Daoy (cell line): Measurements from ENCODE around the gene NTSR2. TPM values are rescaled to one million over a fixed set of nuclear protein-coding genes. Genes with fewer than 3 reads are reported as not detected.
"Not testable (repeated sequence)": the region's sequence is repeated elsewhere in the genome, so short reads cannot be mapped to it uniquely, and the experiment has no call there.

ENCODE experiments used
- DNase-seq: peaks from one replicate; pipeline ENCODE4 v3.0.0-alpha.2; 2015; ENCODE audit warnings: low read depth
- total RNA-seq: library from RNA; depleted of rRNA; stranded (reverse); fragments of >200 nt; shearing (Covaris generic); gene quantifications from 2 replicates; pipeline ENCODE4 v1.2.3, GENCODE V29; 2014

Gene NTSR2
- total RNA-seq, 1 experiment from 2014 or later, result not detected

DNA sequence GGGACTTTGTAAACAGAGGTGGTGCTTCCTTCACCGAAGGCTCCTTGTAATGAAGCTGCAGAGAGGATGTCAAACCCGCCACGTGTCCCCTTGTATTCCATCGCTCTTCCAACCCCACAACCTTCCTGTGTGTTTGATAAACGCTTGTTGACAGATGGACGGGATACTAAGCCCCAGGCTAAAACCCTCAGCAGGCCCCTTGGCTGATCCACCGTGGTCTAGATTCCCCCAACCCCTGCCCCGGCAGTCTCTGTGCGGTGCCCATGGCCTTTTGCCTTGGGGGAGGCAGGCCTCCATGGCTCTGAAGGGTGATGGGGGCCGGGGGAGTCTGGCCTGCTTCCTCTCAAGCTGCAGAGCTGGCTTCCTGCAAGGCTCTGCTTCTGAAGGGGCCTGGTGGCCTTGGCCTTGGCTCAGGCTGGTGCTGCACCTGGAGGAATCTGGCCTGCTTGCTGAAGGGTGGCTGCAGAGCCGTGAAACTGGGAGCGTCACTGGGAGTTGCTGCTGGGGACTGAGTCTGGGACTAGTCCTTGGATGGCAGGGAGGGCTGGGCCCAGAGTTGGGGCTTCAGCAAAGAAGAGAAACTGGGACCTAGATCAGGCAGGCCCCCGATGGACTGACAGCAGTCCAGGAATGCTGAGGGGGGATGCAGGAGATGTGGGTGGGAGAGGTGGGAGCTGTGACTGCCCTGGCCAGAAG is 9.6 kb upstream of the NTSR2 start:
- no peak for DNase-seq

DNA sequence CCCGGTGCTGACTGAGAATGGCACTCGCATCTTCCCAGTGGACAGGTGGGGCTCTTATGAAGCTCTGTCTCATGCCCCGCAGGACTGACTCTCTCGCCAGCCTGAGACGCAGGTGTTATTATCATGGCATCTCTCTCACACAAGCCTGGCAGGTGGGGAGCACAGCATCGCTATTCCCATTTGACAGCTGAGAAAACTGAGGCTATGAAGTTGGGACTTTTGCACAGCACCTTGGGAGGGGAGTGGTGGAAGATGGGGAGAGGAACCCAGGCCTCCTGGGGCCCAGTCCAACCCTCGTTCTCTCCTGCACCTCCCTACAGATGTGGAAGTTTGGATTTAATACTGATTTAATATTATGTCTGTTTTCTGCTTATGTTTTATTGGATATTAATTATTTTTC is 9.0 kb upstream of the NTSR2 start:
- DNase-seq, result no peak

DNA sequence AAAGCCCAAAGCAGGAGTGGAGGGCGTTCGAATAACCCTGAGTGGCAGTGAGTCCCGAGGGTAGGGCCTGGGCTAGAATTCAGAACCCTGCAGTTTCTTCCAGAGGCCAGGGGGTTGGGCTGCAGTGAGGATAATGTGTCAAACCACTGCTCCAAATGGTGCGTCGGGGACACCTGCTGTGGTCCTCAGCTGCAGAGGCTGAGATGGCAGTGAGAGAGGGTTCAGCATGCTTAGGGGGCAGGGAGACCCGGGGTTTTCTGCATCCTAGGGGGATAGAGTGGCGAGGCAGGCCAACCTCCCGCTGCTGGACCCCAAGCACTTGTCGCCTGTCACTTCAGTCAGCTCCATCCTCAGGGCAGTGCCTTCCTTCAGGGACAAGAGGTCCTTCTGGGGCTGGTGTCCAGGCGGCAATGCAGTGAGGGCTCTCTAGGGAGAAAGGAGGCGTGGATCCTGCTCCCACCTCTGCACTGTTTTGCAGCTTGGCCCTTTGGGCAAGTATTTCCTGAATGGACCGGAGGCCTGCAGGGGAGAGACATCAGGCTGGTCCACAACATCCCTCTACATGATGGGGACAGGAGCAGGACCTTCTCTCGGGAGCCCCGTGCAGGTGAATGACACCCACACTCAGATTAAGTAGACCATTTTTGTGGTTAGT is 8.4 kb upstream of the NTSR2 start:
- no peak for DNase-seq

DNA sequence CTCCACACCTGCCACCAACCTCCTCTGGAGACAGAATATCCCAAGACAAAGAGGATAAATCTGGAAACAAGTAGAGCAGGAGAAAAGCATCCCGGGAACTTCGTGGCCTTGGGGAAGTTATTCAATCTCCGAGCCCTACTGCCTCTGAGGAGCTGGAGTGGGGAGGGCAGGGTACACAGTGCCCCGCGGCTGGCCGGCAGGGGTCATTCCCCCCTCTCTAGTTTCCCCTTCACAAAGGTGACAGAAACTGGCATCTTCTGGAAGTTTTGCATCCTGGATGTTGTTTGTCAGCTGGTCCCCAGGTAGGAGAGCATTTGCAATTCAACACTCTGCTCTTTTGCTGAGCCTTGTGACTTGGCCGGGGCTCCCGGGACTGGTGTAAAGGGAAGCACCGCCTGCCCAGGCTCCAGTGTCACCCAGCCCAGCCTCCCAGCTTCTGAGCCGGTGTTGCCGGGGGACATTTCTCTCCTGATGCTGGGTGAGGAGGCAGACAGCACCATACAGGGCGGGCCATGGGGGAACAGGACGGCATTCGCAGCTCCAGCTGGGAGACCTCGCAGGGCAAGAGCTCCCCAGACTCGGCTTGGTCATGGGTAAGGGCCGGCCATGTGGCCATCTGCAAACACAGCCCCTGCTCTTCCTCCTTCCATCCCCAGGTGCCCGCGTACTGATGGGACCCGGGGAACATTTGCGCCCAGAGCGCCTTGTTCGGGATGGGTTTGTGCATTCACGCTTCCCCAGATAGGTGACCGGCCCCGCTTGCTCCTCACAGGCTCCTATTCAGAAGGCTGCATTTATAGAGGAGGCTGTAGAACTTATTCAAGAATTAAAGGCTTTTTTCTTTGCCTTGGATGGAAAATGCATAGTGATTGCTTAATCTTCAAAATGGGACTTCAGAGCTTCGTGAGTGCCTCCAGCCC is 7.4 kb upstream of the NTSR2 start:
- DNase-seq, result no peak

DNA sequence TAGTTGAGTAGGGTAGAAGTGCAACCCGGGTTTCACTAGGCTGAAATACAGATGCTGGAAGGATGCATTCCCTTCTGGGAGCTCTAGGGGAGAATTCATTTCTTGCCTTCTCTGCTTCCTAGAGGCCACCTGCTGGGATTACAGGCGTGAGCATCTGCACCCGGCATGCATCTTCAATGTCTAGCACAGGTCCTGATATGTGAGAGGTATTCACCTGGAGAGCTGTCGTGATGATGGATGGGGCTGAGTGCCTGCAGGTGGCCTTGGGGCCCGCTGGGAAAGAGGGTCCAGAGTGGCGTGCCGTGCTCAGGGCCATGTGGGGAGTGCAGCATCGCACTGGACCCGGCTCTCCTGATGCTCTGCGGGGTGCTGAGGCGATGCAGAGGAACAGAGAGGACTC is 6.6 kb upstream of the NTSR2 start:
- DNase-seq, result no peak

DNA sequence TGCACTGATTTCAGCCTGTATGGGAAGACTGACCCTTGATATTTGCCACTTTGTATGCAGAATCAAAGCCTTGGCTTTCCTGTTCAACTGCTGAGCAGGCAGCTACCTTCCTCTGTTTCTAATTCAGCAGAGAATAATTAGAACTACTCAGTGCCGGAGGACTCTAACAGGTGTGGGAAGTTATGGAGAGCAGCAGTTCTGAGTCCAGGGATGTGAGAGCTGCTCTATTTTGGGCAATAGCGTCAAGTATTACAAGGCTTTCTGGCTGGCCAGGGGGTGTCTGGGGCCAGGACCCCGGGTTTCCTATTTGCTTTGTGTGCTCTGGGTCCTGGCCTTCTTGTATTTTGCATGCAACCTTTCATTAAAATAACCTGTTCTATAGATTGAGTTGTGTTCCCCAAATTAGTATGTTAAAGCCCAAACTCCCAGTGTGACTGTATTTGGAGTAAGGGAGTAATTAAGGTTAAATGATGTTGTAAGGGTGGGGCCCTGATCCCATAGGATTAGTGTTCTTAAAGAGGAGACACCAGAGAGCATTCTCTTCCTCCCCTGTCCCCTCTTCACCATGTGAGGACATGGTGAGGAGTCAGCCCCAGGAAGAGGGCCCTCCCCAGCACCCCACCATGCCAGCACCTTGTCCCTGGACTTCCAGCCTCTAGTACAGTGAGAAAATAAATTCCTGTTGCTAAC is 5.6 kb upstream of the NTSR2 start:
- DNase-seq, result no peak

DNA sequence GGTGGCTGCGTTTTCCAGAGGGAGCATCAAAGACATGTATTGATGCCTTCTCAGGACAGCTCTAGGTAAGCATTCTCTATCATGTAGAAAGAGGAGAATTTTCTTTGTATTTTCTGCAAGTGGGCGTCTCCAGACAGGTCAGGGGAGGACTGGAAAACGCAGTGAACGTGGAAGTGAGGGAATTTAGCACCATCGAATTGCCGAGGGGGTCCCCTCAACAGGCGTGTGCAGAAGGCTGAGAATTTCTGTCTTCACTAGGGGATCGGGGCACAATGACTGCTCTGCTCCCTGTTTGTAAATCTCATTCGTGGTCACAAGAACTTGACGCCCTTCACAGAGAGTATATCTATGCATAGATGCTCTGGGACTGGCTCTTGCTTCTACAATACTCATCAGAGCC is 5.0 kb upstream of the NTSR2 start:
- DNase-seq, result no peak

DNA sequence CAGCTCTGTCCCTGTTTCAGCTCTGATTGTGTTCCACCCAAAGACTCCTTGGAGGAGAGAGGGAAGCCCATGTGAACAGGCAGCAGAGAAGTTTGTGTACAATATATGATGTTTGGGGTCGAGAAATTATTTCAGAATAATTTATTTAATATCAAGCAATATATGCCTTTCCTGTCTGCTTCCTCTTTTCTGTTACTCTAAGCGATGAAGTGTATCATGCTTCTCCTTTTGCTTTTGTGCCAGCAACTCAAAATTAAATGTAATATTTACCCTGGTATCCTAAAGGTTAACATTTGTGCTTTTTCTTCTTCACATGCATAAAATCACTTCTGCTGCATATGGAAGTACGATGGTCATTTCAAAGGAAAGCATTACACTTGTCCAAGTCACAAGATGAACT is 2.4 kb upstream of the NTSR2 start:
- DNase-seq, result no peak

DNA sequence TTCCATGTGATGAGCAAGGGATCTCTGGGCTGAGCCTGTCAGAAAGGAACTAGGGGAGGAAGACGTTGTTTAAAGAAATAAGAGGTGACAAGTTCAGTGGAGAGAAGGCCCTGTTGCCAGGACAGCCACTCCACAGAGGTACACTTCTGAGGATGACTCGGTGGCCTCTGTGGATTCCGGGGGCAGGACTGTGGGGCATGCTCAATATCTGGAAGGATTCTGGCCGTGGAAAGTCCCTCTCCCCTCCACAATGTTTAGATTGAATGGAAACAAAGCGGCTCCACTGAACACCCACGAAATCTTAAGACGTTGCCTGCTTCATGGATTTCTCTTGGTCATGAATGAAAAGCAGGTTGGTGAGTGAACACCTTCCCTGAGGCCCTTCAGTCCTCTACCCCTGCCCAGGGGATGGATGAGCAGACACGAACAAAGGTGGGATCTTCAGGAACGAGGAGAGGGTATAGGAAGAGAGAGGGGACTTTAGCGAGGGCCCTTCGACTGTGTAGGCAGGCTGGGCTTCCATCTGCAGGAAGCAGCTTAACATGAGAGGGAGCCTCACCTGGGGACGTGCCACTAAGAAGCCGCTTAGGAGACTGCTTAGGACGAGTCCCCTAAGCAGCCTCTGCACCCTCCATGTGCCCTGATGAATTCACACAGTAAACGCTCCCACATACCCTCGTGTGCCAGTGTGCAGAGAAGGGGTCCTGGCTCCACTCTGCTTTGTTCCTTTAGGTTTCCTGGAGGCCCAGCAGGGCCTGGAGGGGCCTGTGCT is 1.9 kb downstream of the NTSR2 start:
- no peak for DNase-seq

DNA sequence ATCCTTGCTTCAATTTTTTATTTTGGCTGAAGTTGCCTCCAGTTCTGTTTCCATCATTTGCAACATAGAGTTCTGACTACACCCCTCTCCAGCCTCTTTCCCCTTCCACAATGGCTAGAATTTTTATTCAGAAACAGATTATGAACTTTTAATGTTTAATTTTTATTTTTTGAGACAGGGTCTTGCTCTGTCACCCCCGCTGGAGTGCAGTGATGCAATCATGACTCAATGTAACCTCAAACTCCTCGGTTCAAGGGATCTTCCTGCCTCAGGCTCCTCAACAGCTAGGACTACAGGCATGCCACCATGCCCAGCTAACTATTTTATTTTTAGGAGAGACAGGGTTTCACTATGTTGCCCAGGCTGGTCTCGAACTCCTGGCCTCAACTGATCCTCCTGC is 2.8 kb downstream of the NTSR2 start:
- no peak for DNase-seq

DNA sequence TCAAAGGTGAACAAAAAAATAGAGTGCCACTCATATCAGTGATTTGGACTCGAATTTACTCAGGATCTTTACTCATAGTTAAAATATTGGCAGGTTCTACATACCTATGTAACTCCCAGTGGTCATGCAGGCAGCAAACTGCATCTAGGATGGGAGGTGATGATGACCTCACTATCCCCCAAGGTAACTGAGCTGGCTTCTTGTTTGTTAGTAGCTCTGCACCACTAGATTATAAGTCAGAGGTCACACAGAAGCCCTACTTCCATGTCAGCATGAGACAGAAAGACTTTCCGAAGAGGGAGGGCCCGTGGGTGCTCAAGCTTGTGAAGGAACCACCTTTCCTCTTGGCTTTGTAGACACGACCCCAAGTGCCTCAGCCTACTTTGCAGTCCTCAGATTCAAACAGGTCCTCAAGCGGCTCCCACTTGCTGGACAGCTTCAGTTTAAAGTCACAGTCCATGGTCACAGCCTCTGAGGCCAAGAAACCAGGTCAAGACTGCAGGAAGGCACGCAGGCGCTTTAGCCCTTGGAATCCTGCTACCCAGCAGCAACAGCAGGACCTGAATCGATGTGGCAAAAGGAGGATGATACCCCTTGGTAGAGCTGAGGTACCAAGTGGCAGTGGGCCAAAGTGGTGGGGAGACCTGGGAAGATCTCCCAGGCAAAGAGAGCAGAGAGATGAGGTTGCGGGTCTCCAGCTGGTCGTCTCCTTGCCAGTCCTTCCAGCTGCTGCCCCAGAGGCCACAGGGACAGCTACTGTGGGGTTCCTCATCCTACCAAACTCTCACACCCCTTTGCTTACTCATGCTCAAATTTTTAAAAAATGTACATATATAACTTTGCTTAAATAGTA is 4.3 kb downstream of the NTSR2 start:
- DNase-seq, result no peak

DNA sequence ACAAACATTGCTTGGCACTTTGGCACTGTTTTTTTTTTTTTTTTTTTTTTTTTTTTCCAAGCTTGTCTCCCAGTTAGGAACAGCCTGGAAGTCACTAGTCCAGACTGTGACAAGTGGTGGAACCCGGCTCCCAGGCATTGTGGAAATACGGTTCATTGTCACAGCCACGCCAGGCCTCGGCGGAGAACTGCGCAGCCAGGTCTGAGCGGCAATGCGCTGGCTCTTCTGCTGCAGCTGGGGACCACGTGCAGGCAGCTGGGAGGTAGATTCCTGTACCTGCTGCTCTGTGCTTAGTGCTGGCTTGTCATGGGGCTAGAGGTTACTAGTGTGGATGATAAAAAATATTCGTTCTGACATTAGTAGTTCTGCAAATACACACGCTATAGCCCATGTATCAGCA is 5.0 kb downstream of the NTSR2 start:
- DNase-seq, result no peak

DNA sequence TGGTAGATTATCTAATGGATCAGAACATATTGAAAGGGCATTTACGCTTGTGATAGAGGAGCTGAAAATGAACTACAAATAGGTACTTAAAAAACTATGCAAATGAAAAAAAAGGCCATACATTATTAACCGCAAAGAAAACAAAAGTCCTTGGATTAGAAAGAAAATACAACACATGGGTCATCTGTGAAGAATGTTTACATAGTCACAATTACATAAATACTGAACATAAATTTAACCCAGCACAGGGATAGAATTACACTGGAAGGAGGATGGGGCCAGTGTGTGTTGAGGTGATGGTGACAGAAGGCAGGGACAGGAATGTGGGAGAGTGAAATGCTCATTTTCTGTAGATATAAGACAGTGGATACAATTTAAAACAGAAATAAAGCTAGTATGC is 6.6 kb downstream of the NTSR2 start:
- no peak for DNase-seq

DNA sequence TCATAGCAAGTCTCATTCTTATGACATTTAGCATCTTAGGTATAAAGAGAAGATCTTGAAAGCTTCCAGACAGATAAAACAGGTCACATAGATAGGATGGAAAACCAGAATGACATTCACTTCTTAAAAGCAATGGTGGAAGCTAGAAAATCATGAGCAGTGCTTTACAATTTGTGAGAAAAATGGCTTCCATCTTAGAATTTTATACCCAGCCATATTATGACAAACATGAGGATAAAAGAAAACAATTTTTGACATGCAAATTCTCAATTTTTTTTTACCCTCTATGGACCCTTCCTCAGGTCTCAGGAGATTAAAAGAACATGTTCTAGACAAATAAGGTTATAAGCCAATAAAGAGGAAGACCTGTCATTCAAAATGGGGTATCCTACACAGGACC is 7.1 kb downstream of the NTSR2 start:
- DNase-seq, result no peak

DNA sequence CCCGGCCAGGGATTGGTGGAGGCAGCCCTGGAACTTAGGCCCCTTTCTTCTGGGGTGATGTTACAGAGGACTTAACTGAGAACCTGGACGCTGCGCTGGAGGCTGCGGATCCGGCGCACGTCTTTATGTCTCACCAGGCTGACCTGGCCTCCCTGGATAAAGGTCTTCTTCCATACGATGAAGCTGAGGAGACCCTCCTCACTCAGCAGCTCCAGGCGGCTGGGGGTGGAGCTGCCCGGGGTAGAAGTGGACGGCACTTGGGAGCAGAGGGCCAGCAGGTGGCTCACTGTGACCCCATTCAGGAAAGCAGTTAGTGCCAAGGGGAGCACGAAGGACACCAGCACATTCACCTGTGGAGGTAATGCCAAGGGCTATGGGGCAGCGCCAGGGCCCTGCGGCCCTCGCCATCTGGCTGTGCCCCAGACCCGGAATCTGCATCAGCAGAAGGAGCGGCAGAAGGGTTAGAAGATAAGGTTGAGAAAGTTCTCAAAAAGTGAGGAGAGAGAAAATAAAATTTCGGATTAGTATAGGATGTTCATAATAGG is 8.0 kb downstream of the NTSR2 start:
- no peak for DNase-seq

DNA sequence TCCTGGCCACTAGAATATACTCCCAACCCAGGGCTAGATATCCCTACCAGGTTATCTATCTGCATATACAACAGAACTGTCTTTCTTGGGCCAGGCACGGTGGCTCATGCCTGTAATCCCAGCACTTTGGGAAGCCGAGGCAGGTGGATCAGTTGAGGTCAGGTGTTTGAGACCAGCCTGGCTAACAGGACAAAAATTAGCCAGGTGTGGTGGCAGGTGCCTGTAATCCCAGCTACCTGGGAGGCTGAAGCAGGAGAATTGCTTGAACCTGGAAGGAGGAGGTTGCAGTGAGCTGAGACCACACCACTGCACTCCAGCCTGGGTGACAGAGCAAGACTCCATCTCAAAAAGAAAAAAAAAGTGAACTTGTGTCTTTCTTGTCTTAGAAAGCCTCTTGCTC is 9.6 kb downstream of the NTSR2 start:
- DNase-seq, result not testable (repeated sequence)

DNA sequence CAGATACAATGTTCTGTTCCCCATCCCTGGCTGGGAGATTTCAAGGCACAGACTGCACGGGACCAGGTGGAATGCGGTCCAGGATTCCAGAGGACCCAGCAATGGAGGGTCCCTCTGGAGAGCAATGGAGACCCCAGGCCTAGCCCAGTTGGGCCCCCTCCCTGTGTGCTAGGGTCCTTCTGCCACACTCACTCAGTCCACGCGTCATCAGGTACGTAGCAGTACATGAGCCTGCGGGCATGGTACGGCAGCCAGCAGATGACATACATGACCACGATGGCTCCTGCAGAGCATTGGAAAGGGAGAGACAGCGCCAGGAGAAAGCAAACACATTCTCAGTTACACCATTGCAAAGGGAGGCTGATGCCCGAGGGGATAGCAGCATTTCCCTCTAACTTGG is 10.1 kb downstream of the NTSR2 start:
- no peak for DNase-seq

DNA sequence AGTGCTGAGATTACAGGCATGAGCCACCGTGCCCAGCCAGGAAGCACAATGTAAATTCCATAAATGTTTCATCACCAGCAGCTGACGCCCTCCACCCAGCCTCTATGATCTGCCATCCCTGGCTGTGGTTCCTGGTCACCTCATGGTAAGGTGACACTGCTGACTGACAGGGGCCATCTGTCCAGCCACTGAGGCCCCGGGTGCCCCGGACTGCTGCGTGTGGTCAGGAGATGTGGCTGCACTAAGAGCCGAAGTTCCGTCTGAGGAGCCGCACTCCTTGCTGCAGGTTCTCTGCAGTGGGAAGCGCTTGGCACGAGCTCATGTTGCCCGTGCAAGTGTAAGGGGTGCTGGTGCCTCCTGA is 10.9 kb downstream of the NTSR2 start:
- no peak for DNase-seq

DNA sequence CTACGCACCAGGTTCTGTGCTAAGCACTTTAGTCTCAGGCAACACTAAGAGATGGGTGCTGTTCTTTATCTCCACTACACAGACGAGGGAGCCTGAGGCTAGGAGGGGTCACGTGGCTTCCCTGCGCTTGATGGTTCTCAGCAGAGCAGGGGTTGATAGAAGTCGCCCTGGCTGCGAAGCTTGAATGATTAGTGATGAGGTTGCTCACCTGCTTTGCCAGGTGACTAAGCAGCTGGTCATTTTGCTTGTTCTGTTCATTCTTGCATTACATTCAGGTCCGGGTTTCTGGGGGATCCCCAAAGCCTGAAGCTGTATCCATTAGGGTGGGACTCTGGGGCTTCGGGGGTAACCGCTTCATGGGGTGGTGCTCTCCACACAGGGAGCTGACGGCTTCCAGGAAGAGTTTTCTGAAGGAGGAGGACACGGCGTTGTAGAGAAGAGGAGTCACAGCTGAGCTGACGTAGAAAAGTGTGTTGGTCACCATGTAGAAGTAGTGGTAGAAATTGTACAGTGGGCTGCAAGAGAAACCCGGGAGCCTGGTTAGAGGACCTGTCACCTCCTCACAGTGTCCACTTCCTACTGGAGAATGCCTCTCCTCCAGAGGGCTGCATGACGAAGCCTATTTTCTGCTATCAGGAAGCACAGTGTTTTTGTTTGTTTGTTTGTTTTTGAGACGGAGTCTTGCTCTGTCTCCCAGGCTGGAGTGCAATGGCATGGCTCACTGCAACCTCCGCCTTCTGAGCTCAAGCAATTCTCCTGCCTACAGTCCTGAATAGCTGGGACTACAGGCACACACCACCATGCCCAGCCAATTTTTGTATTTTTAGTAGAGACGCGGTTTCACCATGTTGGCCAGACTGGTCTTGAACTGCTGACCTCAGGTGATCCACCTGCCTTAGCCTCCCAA is 11.5 kb downstream of the NTSR2 start:
- no peak for DNase-seq
